Measurements from ENCODE around the gene GMIP. TPM values are rescaled to one million over a fixed set of nuclear protein-coding genes. Genes with fewer than 3 reads are reported as not detected.

Gene GMIP
- total and polyA plus RNA-seq, 2 of the 13 experiments (the other 11 are each of a cell fraction or from before 2014, with no cell fraction given), result 1.5 to 1.8 TPM

DNA sequence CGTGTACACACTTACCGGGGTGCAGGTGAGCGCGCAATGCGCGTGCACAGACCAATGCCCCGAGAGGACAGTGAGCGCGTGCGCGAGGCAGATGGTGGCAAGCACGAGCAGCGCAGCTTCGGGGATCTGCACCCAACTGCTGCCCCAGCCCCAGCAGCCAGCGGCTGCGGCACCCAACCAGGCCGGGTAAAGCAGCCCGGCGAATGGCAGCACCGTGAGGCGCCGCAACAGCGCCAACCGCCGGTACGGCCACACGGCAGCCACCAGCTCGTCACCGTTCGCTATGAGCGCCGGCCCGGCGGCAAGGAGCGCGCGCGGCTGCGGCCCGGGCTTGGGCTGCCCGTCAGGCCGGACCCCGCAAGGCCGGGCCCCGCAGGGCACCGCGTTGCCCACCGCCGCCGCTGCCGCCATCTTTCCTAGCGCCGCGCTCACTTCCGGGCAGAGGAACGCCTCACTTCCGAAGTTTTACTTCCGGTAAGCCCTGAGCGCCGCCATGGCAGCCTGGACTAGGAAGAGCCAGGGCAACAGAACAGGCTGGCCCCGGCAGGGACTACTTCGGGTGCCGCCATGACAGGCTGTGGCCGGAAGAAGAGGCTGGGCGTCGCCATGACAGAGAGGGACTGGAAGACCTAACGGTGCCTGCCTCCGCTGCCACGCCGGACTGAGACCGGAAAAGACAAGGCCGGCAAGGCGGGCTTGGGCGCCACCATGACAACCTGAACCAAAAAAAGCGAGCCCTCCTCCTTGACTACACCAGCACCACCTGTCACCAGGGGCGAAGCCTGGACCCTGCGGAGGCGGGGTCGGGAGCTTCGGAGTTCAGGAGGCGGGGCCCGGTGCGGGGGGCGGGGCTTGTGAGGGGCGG is 20.0 kb upstream of the GMIP start, which contains the start of gene ATP13A1 (continued):
- TF ChIP-seq, protein P1, sequence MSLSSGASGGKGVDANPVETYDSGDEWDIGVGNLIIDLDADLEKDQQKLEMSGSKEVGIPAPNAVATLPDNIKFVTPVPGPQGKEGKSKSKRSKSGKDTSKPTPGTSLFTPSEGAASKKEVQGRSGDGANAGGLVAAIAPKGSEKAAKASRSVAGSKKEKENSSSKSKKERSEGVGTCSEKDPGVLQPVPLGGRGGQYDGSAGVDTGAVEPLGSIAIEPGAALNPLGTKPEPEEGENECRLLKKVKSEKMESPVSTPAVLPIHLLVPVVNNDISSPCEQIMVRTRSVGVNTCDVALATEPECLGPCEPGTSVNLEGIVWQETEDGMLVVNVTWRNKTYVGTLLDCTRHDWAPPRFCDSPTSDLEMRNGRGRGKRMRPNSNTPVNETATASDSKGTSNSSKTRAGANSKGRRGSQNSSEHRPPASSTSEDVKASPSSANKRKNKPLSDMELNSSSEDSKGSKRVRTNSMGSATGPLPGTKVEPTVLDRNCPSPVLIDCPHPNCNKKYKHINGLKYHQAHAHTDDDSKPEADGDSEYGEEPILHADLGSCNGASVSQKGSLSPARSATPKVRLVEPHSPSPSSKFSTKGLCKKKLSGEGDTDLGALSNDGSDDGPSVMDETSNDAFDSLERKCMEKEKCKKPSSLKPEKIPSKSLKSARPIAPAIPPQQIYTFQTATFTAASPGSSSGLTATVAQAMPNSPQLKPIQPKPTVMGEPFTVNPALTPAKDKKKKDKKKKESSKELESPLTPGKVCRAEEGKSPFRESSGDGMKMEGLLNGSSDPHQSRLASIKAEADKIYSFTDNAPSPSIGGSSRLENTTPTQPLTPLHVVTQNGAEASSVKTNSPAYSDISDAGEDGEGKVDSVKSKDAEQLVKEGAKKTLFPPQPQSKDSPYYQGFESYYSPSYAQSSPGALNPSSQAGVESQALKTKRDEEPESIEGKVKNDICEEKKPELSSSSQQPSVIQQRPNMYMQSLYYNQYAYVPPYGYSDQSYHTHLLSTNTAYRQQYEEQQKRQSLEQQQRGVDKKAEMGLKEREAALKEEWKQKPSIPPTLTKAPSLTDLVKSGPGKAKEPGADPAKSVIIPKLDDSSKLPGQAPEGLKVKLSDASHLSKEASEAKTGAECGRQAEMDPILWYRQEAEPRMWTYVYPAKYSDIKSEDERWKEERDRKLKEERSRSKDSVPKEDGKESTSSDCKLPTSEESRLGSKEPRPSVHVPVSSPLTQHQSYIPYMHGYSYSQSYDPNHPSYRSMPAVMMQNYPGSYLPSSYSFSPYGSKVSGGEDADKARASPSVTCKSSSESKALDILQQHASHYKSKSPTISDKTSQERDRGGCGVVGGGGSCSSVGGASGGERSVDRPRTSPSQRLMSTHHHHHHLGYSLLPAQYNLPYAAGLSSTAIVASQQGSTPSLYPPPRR (CRISPR knock-in tag; IDR thresholded peaks at IDR 0.05; ENCODE audit: borderline replicate concordance), result no peak
- TF ChIP-seq, protein P2, sequence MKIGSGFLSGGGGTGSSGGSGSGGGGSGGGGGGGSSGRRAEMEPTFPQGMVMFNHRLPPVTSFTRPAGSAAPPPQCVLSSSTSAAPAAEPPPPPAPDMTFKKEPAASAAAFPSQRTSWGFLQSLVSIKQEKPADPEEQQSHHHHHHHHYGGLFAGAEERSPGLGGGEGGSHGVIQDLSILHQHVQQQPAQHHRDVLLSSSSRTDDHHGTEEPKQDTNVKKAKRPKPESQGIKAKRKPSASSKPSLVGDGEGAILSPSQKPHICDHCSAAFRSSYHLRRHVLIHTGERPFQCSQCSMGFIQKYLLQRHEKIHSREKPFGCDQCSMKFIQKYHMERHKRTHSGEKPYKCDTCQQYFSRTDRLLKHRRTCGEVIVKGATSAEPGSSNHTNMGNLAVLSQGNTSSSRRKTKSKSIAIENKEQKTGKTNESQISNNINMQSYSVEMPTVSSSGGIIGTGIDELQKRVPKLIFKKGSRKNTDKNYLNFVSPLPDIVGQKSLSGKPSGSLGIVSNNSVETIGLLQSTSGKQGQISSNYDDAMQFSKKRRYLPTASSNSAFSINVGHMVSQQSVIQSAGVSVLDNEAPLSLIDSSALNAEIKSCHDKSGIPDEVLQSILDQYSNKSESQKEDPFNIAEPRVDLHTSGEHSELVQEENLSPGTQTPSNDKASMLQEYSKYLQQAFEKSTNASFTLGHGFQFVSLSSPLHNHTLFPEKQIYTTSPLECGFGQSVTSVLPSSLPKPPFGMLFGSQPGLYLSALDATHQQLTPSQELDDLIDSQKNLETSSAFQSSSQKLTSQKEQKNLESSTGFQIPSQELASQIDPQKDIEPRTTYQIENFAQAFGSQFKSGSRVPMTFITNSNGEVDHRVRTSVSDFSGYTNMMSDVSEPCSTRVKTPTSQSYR (CRISPR knock-in tag; IDR thresholded peaks at IDR 0.05; ENCODE audit: borderline replicate concordance), result no peak
- no peak for TF ChIP-seq ZNF782 (CRISPR knock-in tag; IDR thresholded peaks at IDR 0.05; ENCODE audit: borderline replicate concordance)
- TF ChIP-seq CREM (IDR thresholded peaks at IDR 0.05), result peak; percentile 92
- no peak for TF ChIP-seq CREM (CRISPR knock-in tag; IDR thresholded peaks at IDR 0.05)
- TF ChIP-seq, protein P3, sequence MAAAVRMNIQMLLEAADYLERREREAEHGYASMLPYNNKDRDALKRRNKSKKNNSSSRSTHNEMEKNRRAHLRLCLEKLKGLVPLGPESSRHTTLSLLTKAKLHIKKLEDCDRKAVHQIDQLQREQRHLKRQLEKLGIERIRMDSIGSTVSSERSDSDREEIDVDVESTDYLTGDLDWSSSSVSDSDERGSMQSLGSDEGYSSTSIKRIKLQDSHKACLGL (CRISPR knock-in tag; IDR thresholded peaks at IDR 0.05), result peak; percentile 45; the same call in 1 of the 2 replicates
- no peak for TF ChIP-seq SMARCC2 (IDR thresholded peaks at IDR 0.05)
- no peak; the same call in 1 of the 2 replicates for TF ChIP-seq ZFP41 (CRISPR knock-in tag; IDR thresholded peaks at IDR 0.05; ENCODE audit: borderline replicate concordance)
- TF ChIP-seq SRSF4 (IDR thresholded peaks at IDR 0.05; ENCODE audit: low read depth, low read length, poor library complexity, severe bottlenecking), result no peak
- no peak for TF ChIP-seq ZNF781 (CRISPR knock-in tag; IDR thresholded peaks at IDR 0.05; ENCODE audit: borderline replicate concordance, not compliant biosample characterization)
- TF ChIP-seq GATA4 (IDR thresholded peaks at IDR 0.05; ENCODE audit: borderline replicate concordance, low read depth), result peak; percentile 44; the same call in 1 of the 2 replicates
- TF ChIP-seq ZNF17 (CRISPR knock-in tag; IDR thresholded peaks at IDR 0.05), result no peak
- no peak for TF ChIP-seq SCMH1 (CRISPR knock-in tag; IDR thresholded peaks at IDR 0.05; ENCODE audit: borderline replicate concordance)
- TF ChIP-seq HOXA7 (CRISPR knock-in tag; IDR thresholded peaks at IDR 0.05), result no peak
- TF ChIP-seq, protein P4, sequence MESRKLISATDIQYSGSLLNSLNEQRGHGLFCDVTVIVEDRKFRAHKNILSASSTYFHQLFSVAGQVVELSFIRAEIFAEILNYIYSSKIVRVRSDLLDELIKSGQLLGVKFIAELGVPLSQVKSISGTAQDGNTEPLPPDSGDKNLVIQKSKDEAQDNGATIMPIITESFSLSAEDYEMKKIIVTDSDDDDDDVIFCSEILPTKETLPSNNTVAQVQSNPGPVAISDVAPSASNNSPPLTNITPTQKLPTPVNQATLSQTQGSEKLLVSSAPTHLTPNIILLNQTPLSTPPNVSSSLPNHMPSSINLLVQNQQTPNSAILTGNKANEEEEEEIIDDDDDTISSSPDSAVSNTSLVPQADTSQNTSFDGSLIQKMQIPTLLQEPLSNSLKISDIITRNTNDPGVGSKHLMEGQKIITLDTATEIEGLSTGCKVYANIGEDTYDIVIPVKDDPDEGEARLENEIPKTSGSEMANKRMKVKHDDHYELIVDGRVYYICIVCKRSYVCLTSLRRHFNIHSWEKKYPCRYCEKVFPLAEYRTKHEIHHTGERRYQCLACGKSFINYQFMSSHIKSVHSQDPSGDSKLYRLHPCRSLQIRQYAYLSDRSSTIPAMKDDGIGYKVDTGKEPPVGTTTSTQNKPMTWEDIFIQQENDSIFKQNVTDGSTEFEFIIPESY (CRISPR knock-in tag; IDR thresholded peaks at IDR 0.05), result no peak
- no peak for TF ChIP-seq ZFP36L2 (CRISPR knock-in tag; IDR thresholded peaks at IDR 0.05)
- no peak for TF ChIP-seq HNRNPH1 (optimal IDR thresholded peaks at IDR 0.05; ENCODE audit: low read depth, low read length)
- peak; percentile 16; the same call in 1 of the 2 replicates for TF ChIP-seq FOXK1 (CRISPR knock-in tag; IDR thresholded peaks at IDR 0.05; ENCODE audit: borderline replicate concordance, low read depth)
- TF ChIP-seq KLF13 (CRISPR knock-in tag; IDR thresholded peaks at IDR 0.05), result no peak

Data from HepG2 (cell line).